ENCODE results near the gene OOSP4A. TPM values are rescaled to one million over a fixed set of nuclear protein-coding genes. Genes with fewer than 3 reads are reported as not detected.

Gene OOSP4A
- polyA plus RNA-seq, 1 of the 3 experiments (the other 2 are of a cell fraction) = not detected

DNA sequence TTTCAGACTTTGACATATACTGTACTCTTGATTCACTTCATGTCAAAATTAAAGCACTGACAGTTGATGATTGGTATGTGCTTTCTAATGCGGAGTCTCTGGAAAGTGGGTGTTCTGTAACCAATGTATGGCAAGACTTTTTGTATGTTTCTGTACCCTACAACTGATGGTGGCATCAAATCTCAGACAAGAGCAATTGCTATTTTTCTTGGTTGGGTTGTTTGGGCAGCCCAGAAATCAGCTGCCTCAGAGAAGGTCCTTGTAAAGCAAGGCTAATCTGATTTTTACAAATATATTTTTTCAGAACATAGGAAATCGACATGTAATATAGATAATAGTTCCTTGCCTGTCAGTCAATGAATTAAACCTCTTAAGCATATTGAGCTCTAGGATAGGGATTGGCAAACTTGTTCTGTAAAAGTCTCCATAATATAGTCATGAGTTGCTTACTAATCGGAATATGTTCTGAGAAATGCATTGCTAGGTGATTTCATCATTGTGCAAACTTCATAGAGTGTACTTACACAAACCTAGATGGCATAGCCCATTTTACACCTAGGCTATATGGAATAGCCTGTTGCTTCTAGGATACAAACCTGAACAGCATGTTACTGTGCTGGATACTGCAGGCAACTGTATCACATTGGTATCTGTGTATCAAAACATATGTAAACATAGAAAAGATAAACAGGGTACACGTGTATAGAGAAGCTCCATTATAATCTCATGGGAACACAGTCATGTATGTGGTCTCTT, 10.2 kb upstream of the OOSP4A start:
- H3K27ac ChIP-seq (ENCODE audit: low read depth in 2 of 2, low read length in 1 of 2) = no peak overlapping the region
- H3K79me2 ChIP-seq (ENCODE audit: insufficient read depth) = no peaks in the 10 kb centered on the region
- no peaks in the 10 kb centered on the region for H3K9me3 ChIP-seq
- no peaks in the 10 kb centered on the region for H3K4me1 ChIP-seq (ENCODE audit: control insufficient read depth in 1 of 2, insufficient read depth in 2 of 2, low read depth in 1 of 2, low read length in 1 of 2)
- no peaks in the 10 kb centered on the region for H3K36me3 ChIP-seq (replicated peaks in 1 of 2; ENCODE audit: control insufficient read depth in 1 of 2, insufficient read depth in 2 of 2, low read length in 1 of 2)
- ChIA-PET POLR2A (no interaction called here), CTCF (no interaction called here)
- H2AFZ ChIP-seq (ENCODE audit: low read depth) = no peak overlapping the region
- 9% methylated on average over 4 of the region's 4 CpGs for WGBS (ENCODE audit: low lambda C conversion rate)
- H3K27me3 ChIP-seq (ENCODE audit: insufficient read depth) = no peaks in the 10 kb centered on the region
- no peak overlapping the region for H3K4me3 ChIP-seq (ENCODE audit: low read depth in 2 of 2, low read length in 1 of 2)
- no peak overlapping the region for H3K4me2 ChIP-seq
- H3K9ac ChIP-seq = no peak overlapping the region
- no peak for DNase-seq
- H3F3A ChIP-seq (replicated peaks; ENCODE audit: insufficient read depth) = no peaks in the 10 kb centered on the region
- H4K20me1 ChIP-seq (ENCODE audit: insufficient read depth) = no peaks in the 10 kb centered on the region
- TF ChIP-seq GATA2 (CRISPR knock-in tag; IDR thresholded peaks at IDR 0.05) = no peak
- TF ChIP-seq, protein P1, sequence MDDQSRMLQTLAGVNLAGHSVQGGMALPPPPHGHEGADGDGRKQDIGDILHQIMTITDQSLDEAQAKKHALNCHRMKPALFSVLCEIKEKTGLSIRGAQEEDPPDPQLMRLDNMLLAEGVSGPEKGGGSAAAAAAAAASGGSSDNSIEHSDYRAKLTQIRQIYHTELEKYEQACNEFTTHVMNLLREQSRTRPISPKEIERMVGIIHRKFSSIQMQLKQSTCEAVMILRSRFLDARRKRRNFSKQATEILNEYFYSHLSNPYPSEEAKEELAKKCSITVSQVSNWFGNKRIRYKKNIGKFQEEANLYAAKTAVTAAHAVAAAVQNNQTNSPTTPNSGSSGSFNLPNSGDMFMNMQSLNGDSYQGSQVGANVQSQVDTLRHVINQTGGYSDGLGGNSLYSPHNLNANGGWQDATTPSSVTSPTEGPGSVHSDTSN (IDR thresholded peaks at IDR 0.05) = no peak
- H3K9me2 ChIP-seq = no peaks in the 10 kb centered on the region; the same call in 1 of the 2 replicates

DNA sequence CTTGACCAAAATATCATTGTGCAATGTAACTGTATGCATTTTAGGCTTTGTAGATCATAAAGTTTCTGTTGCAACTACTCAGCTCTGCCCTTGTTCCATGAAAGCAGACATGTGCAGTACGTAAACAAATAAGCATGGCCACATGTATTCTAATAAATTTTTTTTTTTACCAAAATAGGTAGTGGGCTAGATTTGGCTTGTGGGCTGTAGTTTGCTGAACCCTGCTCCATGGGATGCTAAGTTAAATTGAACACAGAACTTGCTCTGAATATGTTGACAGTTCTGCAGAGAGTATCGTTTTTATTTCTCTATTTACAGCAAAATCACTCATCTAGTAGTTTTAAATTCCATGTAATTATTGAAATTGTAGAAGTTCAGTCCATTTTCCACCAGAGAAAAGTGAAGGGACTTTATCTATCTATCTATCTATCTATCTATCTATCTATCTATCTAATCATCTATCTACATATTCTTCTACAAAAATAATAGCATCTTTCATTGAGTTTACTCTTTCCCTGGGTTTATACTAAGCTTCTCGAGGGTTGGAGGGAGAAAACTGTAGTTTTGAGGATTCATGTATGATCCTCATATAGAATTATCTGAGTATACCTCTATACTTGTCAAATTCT, 9.5 kb upstream of the OOSP4A start:
- Histone ChIP-seq H3K4me1 (ENCODE audit: control insufficient read depth in 1 of 2, insufficient read depth in 2 of 2, low read depth in 1 of 2, low read length in 1 of 2) (no peaks in the 10 kb centered on the region), H4K20me1 (ENCODE audit: insufficient read depth) (no peaks in the 10 kb centered on the region), H2AFZ (ENCODE audit: low read depth) (no peak overlapping the region), H3K79me2 (ENCODE audit: insufficient read depth) (no peaks in the 10 kb centered on the region), H3K9me3 (no peaks in the 10 kb centered on the region), H3K27me3 (ENCODE audit: insufficient read depth) (no peaks in the 10 kb centered on the region), H3F3A (replicated peaks; ENCODE audit: insufficient read depth) (no peaks in the 10 kb centered on the region), H3K36me3 (replicated peaks in 1 of 2; ENCODE audit: control insufficient read depth in 1 of 2, insufficient read depth in 2 of 2, low read length in 1 of 2) (no peaks in the 10 kb centered on the region), H3K4me2 (no peak overlapping the region), H3K9ac (no peak overlapping the region), H3K27ac (ENCODE audit: low read depth in 2 of 2, low read length in 1 of 2) (no peak overlapping the region), H3K4me3 (ENCODE audit: low read depth in 2 of 2, low read length in 1 of 2) (no peak overlapping the region), H3K9me2 (no peaks in the 10 kb centered on the region; the same call in 1 of the 2 replicates)
- DNase-seq = no peak
- ChIA-PET POLR2A (no interaction called here), CTCF (no interaction called here)
- 13% methylated on average over 3 of the region's 3 CpGs for WGBS (ENCODE audit: low lambda C conversion rate)
- TF ChIP-seq, protein P2, sequence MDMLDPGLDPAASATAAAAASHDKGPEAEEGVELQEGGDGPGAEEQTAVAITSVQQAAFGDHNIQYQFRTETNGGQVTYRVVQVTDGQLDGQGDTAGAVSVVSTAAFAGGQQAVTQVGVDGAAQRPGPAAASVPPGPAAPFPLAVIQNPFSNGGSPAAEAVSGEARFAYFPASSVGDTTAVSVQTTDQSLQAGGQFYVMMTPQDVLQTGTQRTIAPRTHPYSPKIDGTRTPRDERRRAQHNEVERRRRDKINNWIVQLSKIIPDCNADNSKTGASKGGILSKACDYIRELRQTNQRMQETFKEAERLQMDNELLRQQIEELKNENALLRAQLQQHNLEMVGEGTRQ (IDR thresholded peaks at IDR 0.05; ENCODE audit: borderline replicate concordance, low read depth, low read length) = no peak
- no peak for TF ChIP-seq CHD2 (IDR thresholded peaks at IDR 0.05; ENCODE audit: low read length, partially characterized antibody)
- TF ChIP-seq MEF2A (IDR thresholded peaks at IDR 0.05; ENCODE audit: borderline replicate concordance, low read depth) = no peak
- TF ChIP-seq, protein P3, sequence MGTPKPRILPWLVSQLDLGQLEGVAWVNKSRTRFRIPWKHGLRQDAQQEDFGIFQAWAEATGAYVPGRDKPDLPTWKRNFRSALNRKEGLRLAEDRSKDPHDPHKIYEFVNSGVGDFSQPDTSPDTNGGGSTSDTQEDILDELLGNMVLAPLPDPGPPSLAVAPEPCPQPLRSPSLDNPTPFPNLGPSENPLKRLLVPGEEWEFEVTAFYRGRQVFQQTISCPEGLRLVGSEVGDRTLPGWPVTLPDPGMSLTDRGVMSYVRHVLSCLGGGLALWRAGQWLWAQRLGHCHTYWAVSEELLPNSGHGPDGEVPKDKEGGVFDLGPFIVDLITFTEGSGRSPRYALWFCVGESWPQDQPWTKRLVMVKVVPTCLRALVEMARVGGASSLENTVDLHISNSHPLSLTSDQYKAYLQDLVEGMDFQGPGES (IDR thresholded peaks at IDR 0.05; ENCODE audit: low read depth, low read length) = no peak
- TF ChIP-seq RAD21 (IDR thresholded peaks at IDR 0.05; ENCODE audit: low read length) = no peak
- TF ChIP-seq, protein P4, sequence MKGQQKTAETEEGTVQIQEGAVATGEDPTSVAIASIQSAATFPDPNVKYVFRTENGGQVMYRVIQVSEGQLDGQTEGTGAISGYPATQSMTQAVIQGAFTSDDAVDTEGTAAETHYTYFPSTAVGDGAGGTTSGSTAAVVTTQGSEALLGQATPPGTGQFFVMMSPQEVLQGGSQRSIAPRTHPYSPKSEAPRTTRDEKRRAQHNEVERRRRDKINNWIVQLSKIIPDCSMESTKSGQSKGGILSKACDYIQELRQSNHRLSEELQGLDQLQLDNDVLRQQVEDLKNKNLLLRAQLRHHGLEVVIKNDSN (IDR thresholded peaks at IDR 0.05; ENCODE audit: borderline replicate concordance, low read depth) = no peak
- TF ChIP-seq, protein P5, sequence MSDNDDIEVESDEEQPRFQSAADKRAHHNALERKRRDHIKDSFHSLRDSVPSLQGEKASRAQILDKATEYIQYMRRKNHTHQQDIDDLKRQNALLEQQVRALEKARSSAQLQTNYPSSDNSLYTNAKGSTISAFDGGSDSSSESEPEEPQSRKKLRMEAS (IDR thresholded peaks at IDR 0.05; ENCODE audit: low read depth) = no peak
- no peak for TF ChIP-seq TEAD4 (IDR thresholded peaks at IDR 0.05; ENCODE audit: borderline replicate concordance, insufficient read depth)
- no peak for TF ChIP-seq TCF12 (IDR thresholded peaks at IDR 0.05)
- TF ChIP-seq EZH2phosphoT487 (IDR thresholded peaks at IDR 0.05; ENCODE audit: borderline replicate concordance, low read depth) = no peak
- TF ChIP-seq, protein P6, sequence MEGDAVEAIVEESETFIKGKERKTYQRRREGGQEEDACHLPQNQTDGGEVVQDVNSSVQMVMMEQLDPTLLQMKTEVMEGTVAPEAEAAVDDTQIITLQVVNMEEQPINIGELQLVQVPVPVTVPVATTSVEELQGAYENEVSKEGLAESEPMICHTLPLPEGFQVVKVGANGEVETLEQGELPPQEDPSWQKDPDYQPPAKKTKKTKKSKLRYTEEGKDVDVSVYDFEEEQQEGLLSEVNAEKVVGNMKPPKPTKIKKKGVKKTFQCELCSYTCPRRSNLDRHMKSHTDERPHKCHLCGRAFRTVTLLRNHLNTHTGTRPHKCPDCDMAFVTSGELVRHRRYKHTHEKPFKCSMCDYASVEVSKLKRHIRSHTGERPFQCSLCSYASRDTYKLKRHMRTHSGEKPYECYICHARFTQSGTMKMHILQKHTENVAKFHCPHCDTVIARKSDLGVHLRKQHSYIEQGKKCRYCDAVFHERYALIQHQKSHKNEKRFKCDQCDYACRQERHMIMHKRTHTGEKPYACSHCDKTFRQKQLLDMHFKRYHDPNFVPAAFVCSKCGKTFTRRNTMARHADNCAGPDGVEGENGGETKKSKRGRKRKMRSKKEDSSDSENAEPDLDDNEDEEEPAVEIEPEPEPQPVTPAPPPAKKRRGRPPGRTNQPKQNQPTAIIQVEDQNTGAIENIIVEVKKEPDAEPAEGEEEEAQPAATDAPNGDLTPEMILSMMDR (IDR thresholded peaks at IDR 0.05) = no peak
- TF ChIP-seq MXI1 (IDR thresholded peaks at IDR 0.05; ENCODE audit: low read depth, low read length) = no peak
- no peak for TF ChIP-seq FOXJ3 (CRISPR knock-in tag; IDR thresholded peaks at IDR 0.05)

Measured in SK-N-SH (cell line).